Measurements from ENCODE around the gene NLGN2. TPM values are rescaled to one million over a fixed set of nuclear protein-coding genes. Genes with fewer than 3 reads are reported as not detected.

NLGN2 gene
- total and polyA plus RNA-seq, 9 donors = 11.4 to 76.2 (median 49.4) TPM

DNA sequence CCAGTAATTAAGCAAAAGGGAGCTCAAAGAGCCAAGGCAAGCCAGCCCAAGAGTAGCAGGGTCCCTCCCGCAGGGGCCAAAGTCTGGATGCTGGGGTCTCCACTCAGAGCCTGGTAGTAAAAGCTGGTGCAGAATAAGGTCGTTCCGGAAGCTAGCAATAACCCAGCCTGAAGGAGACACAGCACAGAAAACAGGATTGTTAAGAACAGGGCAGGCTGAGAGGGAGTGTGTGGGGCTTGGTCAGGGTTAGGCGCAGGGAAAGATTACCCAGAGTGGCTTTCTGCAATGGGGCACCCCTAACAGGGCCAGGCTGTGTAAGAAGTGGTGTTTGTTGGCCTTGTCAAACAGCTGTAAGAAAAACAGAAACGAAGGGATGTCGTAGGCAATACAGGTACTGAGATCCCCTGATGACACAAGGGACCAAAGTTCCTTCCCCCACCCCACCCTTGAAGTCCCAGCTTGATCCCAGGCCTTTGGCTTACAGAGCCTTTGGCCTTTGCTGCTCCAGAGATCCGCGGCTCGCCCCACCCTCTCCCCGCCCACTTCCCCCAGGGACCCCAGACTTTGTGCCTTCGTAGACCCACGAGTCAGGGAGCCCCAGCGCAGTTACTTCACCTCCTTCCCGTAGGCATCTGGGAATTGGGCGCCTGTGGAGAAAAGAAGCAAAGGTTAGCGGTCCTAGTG is 4.5 kb upstream of the NLGN2 start:
- Histone ChIP-seq H3K4me3 (peak overlapping the region; percentile 50), H3K27ac (peak overlapping the region; percentile 18 to 89), H3K4me1 (ENCODE audit: insufficient read depth) (peaks cover 5% of the 10 kb centered on the region), H3K27me3 (no peaks in the 10 kb centered on the region), H3K36me3 (no peaks in the 10 kb centered on the region), H3K9me3 (no peaks in the 10 kb centered on the region)
- intact Hi-C loops (cut with DNase I) = no loop called here
- 9 to 11% (median 11%) methylated on average over 15 to 16 of the region's 16 CpGs for WGBS, 3 donors
- TF ChIP-seq, protein P1, sequence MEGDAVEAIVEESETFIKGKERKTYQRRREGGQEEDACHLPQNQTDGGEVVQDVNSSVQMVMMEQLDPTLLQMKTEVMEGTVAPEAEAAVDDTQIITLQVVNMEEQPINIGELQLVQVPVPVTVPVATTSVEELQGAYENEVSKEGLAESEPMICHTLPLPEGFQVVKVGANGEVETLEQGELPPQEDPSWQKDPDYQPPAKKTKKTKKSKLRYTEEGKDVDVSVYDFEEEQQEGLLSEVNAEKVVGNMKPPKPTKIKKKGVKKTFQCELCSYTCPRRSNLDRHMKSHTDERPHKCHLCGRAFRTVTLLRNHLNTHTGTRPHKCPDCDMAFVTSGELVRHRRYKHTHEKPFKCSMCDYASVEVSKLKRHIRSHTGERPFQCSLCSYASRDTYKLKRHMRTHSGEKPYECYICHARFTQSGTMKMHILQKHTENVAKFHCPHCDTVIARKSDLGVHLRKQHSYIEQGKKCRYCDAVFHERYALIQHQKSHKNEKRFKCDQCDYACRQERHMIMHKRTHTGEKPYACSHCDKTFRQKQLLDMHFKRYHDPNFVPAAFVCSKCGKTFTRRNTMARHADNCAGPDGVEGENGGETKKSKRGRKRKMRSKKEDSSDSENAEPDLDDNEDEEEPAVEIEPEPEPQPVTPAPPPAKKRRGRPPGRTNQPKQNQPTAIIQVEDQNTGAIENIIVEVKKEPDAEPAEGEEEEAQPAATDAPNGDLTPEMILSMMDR (IDR thresholded peaks at IDR 0.05) = no peak
- TF ChIP-seq EP300 (IDR thresholded peaks at IDR 0.05) (no peak), POLR2A (IDR thresholded peaks at IDR 0.05) (no peak)
- peak in 4 of 5 donors; percentile 69 to 78 (median 72) for DNase-seq

DNA sequence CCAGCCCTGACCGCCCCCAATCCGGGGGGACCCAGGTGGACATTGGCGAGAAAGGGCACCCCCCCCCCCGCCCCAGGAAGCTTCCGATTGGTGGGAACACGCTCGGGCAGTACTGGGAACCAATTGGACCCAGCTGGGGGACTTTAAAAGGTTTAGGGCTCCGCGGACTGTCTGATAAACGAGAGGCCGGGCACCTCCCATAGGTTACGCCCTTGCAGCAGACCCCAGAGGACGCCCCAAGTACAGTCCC is 4.0 kb upstream of the NLGN2 start:
- H3K4me1 ChIP-seq (ENCODE audit: insufficient read depth) = peaks cover 5% of the 10 kb centered on the region
- DNase-seq = no peak
- no peaks in the 10 kb centered on the region for H3K9me3 ChIP-seq
- no peaks in the 10 kb centered on the region for H3K27me3 ChIP-seq
- no peaks in the 10 kb centered on the region for H3K36me3 ChIP-seq
- TF ChIP-seq EP300 (IDR thresholded peaks at IDR 0.05) (no peak), POLR2A (IDR thresholded peaks at IDR 0.05) (no peak)
- TF ChIP-seq, protein P1 (IDR thresholded peaks at IDR 0.05) = no peak
- H3K4me3 ChIP-seq = peak overlapping the region; percentile 50
- 0% methylated on average over 12 to 13 of the region's 13 CpGs for WGBS, 3 donors
- peak overlapping the region; percentile 18 to 89 for H3K27ac ChIP-seq
- intact Hi-C loops (cut with DNase I) = no loop called here

DNA sequence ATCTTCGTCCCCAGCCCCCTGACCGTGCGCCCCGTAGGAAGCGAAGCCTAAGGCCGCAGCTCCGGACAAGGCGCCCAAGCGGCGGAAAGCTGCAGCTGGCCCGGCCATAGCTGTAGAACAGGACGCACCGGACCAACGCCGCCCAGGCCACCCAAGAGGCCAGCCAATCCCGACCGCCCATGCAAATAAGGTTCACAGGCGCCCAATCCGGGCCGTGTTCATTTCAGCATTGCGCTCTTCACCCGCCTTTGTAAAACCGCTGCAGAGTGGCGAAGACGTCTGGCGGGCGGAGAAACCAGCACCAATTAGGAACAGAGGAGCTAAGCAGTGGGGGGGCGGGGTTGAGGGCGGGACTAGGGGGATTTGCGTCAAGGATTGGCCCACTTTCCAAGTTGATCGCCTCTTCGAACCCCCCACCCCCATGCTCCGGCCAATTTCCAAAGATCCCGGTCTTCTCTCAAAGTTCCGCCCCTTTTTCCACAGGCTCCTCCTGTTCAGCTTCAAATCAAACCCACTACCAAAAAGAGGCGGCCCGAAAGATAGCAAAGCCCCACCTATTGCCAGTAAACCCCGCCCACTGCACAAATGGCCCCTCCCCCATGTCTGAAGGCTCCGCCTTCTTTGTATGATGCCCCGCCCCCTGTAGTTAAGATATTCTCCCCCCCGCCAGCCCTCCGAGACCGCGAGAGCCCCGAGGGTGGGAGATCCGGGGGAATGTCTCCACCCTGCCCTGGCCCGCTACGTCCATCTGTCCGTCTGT is 3.5 kb upstream of the NLGN2 start, which contains the start of gene TMEM256:
TSS of gene TMEM256 (minus strand) at position 121 of the 760 bp plus-strand sequence. CDS start at position 108, 13 bp downstream.
- Histone ChIP-seq H3K36me3 (no peaks in the 10 kb centered on the region), H3K4me3 (peak within 1 kb of the TSS; percentile 65), H3K9me3 (no peaks in the 10 kb centered on the region), H3K27ac (peak within 1 kb of the TSS; percentile 89 to 95), H3K4me1 (ENCODE audit: insufficient read depth) (peaks cover 5% of the 10 kb centered on the region), H3K27me3 (no peaks in the 10 kb centered on the region)
- peak; percentile 97 to 99 (median 98) for DNase-seq
- intact Hi-C loops (cut with DNase I) = no loop called here
- 0 to 1% (median 0%) methylated on average over 49 of the region's 49 CpGs for WGBS, 3 donors
- TF ChIP-seq POLR2A (IDR thresholded peaks at IDR 0.05) (peak; percentile 99), EP300 (IDR thresholded peaks at IDR 0.05) (peak; percentile 8)
- TF ChIP-seq, protein P1 (IDR thresholded peaks at IDR 0.05) = peak in 2 of 3 donors; percentile 35 to 46

DNA sequence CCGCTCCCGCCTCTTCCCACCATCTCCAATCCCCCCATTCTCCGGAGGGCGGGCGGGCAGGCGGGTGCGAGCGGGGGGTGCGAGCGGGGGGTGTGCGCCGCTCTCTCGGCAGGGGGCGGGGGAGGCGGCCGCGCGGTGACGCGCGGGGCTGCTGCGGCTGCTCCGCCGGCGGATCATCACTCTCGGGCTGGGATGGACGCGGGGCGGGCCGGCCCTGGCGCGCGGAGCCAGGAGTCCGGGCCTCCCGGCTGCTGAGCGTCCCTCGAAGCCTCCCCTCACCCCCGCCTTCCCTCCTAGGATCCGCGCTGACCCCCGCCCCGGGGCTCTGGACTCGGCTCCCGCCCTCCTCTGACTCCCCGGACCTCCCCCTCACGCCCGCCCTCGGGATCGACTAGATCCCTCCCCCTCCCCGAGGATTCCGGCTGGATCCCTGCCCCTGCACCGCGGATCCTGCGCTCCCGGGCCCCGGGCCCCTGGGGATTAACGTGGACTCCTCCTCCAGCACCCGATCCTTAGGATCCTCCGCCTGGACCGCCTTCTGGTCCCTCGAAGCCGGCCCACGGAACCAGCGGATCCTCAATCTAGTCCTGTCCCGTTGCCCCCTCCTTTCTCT is 2.8 kb upstream of the NLGN2 start:
- DNase-seq = peak in 2 of 5 donors; percentile 80 to 86
- WGBS, 3 donors = 0 to 1% (median 0%) methylated on average over 25 to 65 of the region's 65 CpGs
- peak overlapping the region; percentile 89 to 95 for H3K27ac ChIP-seq
- no peaks in the 10 kb centered on the region for H3K27me3 ChIP-seq
- H3K4me3 ChIP-seq = peak overlapping the region; percentile 65
- H3K36me3 ChIP-seq = no peaks in the 10 kb centered on the region
- intact Hi-C loops (cut with DNase I) = loop anchor here in 1 of 4 donors (5.0 kb wide), 1 partner anchor 58 kb away; no protein-coding TSS in a partner anchor
- no peak for TF ChIP-seq EP300 (IDR thresholded peaks at IDR 0.05)
- peak; percentile 70 for TF ChIP-seq POLR2A (IDR thresholded peaks at IDR 0.05)
- TF ChIP-seq, protein P1 (IDR thresholded peaks at IDR 0.05) = peak in 2 of 3 donors; percentile 20 to 27
- H3K9me3 ChIP-seq = no peaks in the 10 kb centered on the region
- H3K4me1 ChIP-seq (ENCODE audit: insufficient read depth) = peaks cover 5% of the 10 kb centered on the region
